Naive thymus-derived CD8-positive, alpha-beta T cell (primary cell): ENCODE measurements around the gene GAGE1. TPM values are rescaled to one million over a fixed set of nuclear protein-coding genes. Genes with fewer than 3 reads are reported as not detected.

ENCODE experiments used
- ATAC-seq, 2 donors: fragments of 150-1000 bp; cut with Tn5 transposase in 1 of 2; sonication (Bioruptor Pico), chemical (Tn5 transposase) in 1 of 2; 1 replicate in 1 of 2; 2 replicates in 1 of 2; pipeline ENCODE4 v1.10.0; 2021; ENCODE audit warnings: mild to moderate bottlenecking in 2 of 2, moderate library complexity in 2 of 2
- POLR2A ChIA-PET: fragments of 350-600 bp; sonication (Branson Sonifier 250); formaldehyde crosslinking; loops from one replicate; lab custom pipeline; 2021; ENCODE audit warnings: antibody characterized with exemption; lab: Charles Lee
- DNase-seq, 10 donors: peaks; one replicate each; pipeline versions ENCODE4 v3.0.0 to v3.0.0-alpha.2; 2020 to 2022
- H3K27ac Mint-ChIP-seq, 10 donors: one replicate each; pipeline ENCODE4 v1.8.0; 2020 to 2022; ENCODE audit warnings: mild to moderate bottlenecking in 10 of 10, mixed read lengths in 10 of 10, moderate library complexity in 4 of 10, inconsistent platforms in 1 of 10
- H3K27me3 Mint-ChIP-seq, 5 donors: one replicate each; pipeline ENCODE4 v1.8.0; 2021 to 2022; ENCODE audit warnings: mixed read lengths in 5 of 5
- H3K36me3 Mint-ChIP-seq, 3 donors: one replicate each; pipeline ENCODE4 v1.8.0; 2020 to 2022; ENCODE audit warnings: mixed read lengths in 3 of 3, mild to moderate bottlenecking in 2 of 3, inconsistent platforms in 1 of 3
- H3K4me1 Mint-ChIP-seq, 4 donors: one replicate each; pipeline ENCODE4 v1.8.0; 2021 to 2022; ENCODE audit warnings: mixed read lengths in 4 of 4
- H3K4me3 Mint-ChIP-seq, 10 donors: one replicate each; pipeline ENCODE4 v1.8.0; 2020 to 2022; ENCODE audit warnings: mild to moderate bottlenecking in 10 of 10, mixed read lengths in 10 of 10, moderate library complexity in 6 of 10, inconsistent platforms in 1 of 10
- H3K9me3 Mint-ChIP-seq, 9 donors: one replicate each; pipeline ENCODE4 v1.8.0; 2020 to 2022; ENCODE audit warnings: mixed read lengths in 9 of 9, mild to moderate bottlenecking in 3 of 9, inconsistent platforms in 1 of 9, moderate library complexity in 1 of 9
- polyA plus RNA-seq, 3 donors: library from polyadenylated mRNA; unstranded; fragments of 300-500 nt; fragmentation: Illumina TruSeq; gene quantifications; one replicate each; pipeline ENCODE4 v1.2.3, GENCODE V29; 2021
- total RNA-seq, 8 experiments: library from RNA in 2 of 8; stranded (reverse) in 2 of 8; gene quantifications; one replicate each; pipeline ENCODE4 v1.2.3 and lab custom pipeline; 2021 to 2026

GAGE1 gene
- total and polyA plus RNA-seq, 5 experiments from 2014 or later: not detected

DNA sequence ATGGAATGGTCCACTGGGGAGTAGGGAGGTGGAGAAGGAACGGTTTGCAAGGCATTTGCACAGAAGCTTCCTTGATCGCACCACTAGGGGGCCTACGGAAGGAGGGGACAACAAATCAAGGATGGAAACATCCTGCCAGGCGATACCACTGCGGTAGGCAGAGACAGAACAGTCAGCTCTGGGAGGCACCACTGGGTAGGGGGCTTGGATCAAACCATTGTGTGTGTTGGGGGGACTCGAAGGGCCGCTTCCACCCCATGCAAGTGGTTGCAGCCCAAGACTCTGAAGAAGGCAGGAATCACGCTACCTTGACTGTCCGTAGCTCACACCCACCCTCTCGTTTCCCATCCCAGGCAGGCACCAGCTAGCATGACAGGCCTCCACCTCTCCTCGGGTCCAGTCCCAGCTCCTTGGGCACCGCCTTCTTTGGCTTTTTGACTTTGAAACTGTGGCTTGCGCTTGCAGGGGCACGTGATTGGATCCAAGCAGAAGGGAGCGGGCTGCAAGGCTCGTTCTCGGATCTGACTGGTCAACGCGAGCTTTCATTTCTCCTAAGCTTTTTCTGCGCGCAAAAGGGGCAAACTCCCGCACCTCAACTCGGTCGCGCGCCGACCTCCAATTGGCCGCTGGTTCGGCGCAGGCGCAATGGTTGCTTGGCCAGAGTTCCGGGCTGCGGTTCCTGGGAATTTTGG, 28.4 kb downstream of the GAGE1 start:
- Mint-ChIP-seq H3K4me3 (peak overlapping the region; percentile 52 to 85 (median 68)), H3K36me3 (peaks cover 0 to 1% (median 0%) of the 10 kb centered on the region in 3 donors), H3K9me3 (peaks cover 0 to 18% (median 0%) of the 10 kb centered on the region in 9 donors), H3K27ac (peak overlapping the region in 1 of 10 donors; percentile 80), H3K27me3 (peaks cover 0 to 3% (median 1%) of the 10 kb centered on the region in 5 donors), H3K4me1 (peaks cover 0 to 3% (median under 1%) of the 10 kb centered on the region in 4 donors)
- peak in 7 of 10 donors; percentile 1 to 71 (median 34) for DNase-seq
- peak; percentile 70 to 76 for ATAC-seq
- POLR2A ChIA-PET: no interaction called here

DNA sequence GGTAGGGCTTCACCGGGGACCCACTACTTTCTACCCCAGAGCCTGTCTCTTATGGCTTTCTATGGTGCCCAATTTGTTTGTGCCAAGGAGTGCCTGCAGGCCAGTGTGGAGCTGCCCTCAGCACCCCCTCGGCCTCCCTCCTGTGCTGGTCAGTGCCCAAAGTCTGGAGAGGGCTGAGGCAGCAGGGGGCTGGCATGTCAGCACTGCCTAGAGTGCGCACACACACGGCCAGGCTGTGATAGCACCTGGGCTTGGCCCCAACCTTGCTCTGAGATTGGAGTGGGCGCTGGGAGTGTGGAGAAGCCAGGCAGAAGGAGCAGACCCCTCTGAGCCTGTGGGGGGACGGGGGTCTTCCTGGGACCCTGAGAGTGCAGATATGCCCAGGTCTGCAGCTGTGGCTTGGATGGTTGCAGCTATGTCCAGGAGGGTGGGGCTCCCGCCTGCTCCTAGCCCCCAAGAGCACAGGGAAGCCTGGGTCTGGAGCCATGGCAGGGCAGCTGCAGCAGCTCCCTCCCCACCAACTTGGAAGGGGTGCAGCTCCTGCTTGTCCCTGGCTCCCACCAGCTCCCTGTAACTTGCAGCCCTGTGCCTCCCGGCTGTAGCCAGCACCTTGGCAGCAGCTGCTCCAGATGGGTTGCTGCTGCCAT, 46.3 kb downstream of the GAGE1 start:
- H3K4me3 Mint-ChIP-seq: no peak overlapping the region
- ATAC-seq: no peak
- no peak for DNase-seq
- H3K27ac Mint-ChIP-seq: no peak overlapping the region
- no peaks in the 10 kb centered on the region for H3K27me3 Mint-ChIP-seq
- POLR2A ChIA-PET: no interaction called here
- H3K36me3 Mint-ChIP-seq: no peaks in the 10 kb centered on the region
- H3K9me3 Mint-ChIP-seq: no peaks in the 10 kb centered on the region
- H3K4me1 Mint-ChIP-seq: no peaks in the 10 kb centered on the region

DNA sequence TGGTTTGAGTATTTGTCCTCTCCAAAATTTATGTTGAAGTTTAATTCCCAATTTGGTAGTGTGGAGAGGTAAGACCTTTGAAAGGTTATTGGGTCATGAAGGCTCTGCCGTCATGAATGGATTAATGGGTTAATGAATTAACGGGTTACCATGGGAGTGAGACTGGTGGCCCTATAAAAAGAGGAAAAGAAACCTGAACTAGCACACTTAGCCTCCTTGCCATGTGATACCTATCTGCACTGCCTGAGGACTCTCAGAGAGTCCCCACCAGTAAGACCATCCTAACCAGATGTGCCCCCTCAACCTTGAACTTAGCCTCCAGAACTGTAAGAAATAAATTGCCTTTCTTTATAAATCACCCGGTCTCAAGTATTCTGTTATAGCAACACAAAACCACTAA, 57.7 kb downstream of the GAGE1 start:
- ATAC-seq (no peak), DNase-seq (no peak)
- H3K4me3 Mint-ChIP-seq: no peak overlapping the region
- no peaks in the 10 kb centered on the region for H3K9me3 Mint-ChIP-seq
- H3K4me1 Mint-ChIP-seq: no peaks in the 10 kb centered on the region
- no peaks in the 10 kb centered on the region for H3K36me3 Mint-ChIP-seq
- POLR2A ChIA-PET: no interaction called here
- no peak overlapping the region for H3K27ac Mint-ChIP-seq
- peaks cover 0 to 4% (median 0%) of the 10 kb centered on the region in 5 donors for H3K27me3 Mint-ChIP-seq

Other genes with a start within 250 kb of the GAGE1 start
- not detected for gene GAGE12C, start 66.8 kb upstream of the GAGE1 start, total RNA-seq
- gene GAGE12C, start 66.8 kb upstream of the GAGE1 start, polyA plus RNA-seq: not detected
- gene GAGE12D, start 57.3 kb upstream of the GAGE1 start, total RNA-seq: not detected
- gene GAGE12D, start 57.3 kb upstream of the GAGE1 start, polyA plus RNA-seq: not detected
- not detected for gene GAGE12E, start 47.7 kb upstream of the GAGE1 start, total RNA-seq
- gene GAGE12E, start 47.7 kb upstream of the GAGE1 start, polyA plus RNA-seq: not detected
- not detected for gene GAGE12F, start 38.2 kb upstream of the GAGE1 start, total RNA-seq
- gene GAGE12F, start 38.2 kb upstream of the GAGE1 start, polyA plus RNA-seq: not detected
- gene GAGE12G, start 28.6 kb upstream of the GAGE1 start, total RNA-seq: not detected
- gene GAGE12G, start 28.6 kb upstream of the GAGE1 start, polyA plus RNA-seq: not detected
- not detected for gene GAGE12H, start 19.1 kb upstream of the GAGE1 start, total RNA-seq
- gene GAGE12H, start 19.1 kb upstream of the GAGE1 start, polyA plus RNA-seq: not detected
- gene GAGE2A, start 9.5 kb upstream of the GAGE1 start, total RNA-seq: not detected
- not detected for gene GAGE2A, start 9.5 kb upstream of the GAGE1 start, polyA plus RNA-seq
- gene PAGE1, start 97.0 kb downstream of the GAGE1 start, total RNA-seq: not detected
- not detected for gene PAGE1, start 97.0 kb downstream of the GAGE1 start, polyA plus RNA-seq
- not detected for gene PAGE4, start 230.3 kb downstream of the GAGE1 start, total RNA-seq
- gene PAGE4, start 230.3 kb downstream of the GAGE1 start, polyA plus RNA-seq: not detected